HG03354 (cell line): ENCODE data around the gene ACE2.
A peak's percentile ranks its signal among the peaks of the same experiment; 100 is the strongest.

ENCODE experiments used
- ATAC-seq: cut with Tn5 transposase; IDR thresholded peaks from one replicate; pipeline ENCODE4 v1.9.1; 2021; ENCODE audit warnings: mild to moderate bottlenecking; ENCODE audit not compliant: unreplicated experiment, poor library complexity, severe bottlenecking

Gene ACE2

DNA sequence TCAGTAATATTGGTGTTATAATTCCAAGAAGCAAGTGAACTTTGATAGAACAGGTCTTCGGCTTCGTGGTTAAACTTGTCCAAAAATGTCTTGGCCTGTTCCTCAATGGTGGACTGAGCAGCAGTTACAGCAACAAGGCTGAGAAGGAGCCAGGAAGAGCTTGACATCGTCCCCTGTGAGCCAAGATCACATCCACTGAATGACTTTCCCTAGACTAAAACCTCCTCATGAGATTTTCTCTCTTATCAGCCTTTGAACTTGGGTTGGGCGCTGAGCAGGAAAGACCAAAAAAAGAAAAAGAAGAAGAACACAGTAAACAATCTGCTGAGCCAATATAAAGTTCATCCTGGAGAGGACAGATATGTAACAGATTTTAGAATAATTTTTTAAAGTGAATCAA is at the start of gene ACE2:
Gene ACE2 (minus strand): TSS at position 216 of the 400 bp plus-strand sequence. CDS start 49 bp downstream, at position 167.
- no peak for ATAC-seq

DNA sequence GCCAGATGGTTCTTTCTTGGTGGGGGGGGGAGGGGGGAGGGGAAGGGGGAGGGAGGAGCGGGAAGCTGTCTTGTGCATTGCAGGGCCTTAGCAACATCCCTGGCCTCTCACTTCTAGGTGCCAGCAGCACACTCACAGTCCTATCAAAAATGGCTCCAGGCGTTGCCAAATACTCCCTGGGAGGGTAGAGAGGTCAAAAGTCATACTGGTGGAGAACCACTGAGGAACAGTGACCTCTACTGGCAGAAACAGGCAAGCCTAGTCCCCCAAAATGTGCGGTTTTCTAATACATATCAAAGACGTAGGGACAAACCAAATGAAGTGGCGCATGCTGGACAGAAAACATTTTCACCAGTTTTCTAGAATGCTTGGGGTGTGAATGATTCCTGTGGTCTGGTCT is 46.8 kb upstream of the ACE2 start:
- ATAC-seq, result peak; percentile 63

DNA sequence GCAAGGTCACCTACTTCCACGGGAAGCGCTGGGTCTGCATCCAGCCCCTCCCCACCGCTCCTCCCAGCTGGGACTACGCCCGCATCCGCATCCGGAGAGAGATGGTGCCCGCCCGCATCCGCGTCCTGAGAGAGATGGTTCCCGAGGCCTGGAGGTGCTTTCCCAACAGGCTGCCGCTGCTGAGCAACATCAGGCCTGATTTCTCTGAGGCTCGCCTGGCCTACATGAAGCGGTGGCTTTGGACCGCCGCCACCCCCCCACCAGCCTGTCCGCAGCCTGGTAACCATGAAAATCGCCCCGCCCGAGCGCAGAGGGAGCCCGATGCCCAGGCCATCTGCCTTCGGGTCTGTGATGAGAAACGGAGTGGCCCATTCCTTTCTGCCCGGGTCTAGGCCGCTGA is 45.8 kb upstream of the ACE2 start:
- ATAC-seq, result no peak

DNA sequence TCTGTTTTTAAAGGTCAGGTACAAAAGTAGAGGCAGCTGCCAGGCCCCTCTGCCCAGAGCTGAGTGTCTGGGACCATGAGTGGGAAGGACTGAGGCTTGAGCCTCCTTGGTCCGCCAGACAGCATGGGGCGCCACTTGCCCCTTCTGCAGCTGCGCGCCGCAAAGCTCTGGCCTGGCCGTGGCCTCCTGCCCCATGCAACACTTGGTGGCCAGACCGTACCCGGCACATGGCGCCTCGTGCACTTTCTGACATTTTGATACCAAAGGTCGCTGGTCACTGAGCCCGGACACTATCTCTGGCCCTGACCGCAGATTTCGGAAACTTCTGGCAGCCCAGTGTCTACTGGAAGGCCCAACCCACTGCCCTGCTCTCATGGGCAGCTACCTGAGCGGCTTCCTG is 45.3 kb upstream of the ACE2 start:
- no peak for ATAC-seq

DNA sequence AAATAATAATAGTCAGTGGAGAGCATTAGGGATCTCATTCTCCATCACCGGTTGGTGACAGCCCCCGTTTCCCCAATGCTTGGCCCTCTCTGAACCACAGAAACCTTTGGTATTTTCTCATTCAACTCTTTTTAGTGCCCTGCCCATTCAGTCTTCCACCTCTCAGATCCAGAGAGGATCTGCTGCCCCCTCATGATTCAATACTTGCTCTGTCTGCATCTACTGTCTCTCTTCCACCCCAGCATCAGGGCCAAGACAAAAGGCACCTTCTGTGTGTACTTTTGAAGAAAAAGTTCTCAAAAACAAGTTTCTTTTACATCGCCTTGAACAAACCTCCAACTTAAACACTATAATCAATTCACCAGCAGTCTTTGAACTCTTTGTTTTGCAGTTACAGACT is 44.5 kb upstream of the ACE2 start:
- no peak for ATAC-seq

DNA sequence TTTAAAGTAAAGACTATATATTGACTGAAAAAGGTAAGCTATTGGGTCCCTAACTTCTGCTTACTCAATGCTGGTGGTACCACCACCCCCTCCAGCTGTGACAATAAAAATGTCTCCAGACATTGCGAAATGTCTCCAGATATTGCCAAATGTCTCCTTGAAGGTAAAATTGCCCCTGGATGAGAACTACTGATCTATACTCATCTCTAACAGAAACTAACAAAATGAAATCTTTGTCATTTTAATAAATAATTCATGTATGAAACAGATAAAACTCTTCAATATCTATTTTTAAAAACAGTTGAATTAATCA is 43.8 kb upstream of the ACE2 start:
- ATAC-seq, result no peak

DNA sequence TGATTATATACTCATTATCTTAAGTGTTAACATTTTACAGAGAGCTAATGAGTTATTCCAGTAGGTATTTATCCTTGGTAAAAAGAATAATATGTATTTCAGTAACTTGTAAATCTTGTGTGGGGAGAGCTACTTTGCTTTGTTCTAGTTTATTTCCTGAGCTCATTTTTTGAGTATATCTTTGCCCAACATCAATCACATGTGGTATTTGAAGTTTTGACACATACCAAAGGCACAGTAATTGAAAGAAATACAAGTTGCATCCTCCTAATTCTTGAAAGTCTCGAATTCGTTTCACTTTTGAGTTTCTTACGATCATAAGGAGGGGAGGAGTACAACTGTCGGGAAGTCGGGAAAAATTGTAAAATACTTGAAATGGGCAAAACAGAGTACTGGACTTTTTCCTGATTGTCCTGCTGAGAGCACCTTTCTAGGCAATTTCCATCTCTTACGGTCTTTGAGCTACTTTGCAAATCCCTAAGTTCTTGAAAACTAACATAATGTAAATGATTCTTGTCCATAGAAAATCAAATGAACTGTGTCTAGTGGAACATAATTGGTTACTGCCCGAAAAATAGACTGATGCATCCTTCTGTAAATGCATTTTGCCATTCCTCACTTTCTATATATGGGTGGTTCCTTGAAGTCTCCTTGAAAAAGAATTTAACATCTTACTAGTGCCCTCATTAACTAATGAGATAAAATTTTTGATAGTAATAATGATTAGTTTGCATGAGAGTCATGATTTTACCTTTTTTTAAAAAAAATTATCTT is 43.2 kb upstream of the ACE2 start:
- no peak for ATAC-seq

DNA sequence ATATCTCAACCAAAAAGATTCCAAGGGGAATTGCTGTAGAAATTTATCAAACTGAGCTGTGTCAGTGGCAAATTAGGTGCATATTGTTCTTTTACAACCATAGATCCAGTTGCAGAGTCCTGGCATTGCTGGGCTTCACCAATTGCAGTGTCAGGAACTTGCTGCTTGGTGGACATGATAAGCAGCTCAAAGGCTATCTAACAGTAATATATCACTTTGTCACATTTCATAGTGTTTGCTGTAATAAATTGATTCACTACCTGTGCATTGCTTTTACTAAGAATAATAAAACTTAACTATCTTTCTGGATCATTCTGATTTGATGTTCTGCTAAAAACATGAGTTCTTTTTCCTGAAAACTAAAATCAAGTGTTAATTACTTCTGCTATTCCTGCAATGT is 30.9 kb upstream of the ACE2 start:
- ATAC-seq, result no peak

DNA sequence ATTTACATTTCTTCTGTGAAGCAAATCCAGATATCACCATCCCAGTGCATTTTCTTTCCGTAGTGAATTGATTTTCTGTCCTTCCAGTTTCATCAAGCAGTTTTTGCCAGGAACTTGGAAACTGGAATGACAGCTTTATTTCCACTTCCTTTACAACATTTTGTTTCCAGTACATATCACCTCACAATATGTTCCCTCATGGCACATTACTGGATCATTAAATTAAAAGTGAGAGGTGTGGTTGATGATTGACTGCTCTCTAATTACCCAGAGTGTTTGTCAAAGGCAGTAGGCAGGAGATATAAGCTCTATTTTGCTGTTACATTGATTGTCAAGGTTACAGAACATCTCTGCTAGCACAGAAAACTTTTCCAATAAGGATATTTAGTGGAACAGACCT is 22.3 kb upstream of the ACE2 start:
- ATAC-seq, result no peak

DNA sequence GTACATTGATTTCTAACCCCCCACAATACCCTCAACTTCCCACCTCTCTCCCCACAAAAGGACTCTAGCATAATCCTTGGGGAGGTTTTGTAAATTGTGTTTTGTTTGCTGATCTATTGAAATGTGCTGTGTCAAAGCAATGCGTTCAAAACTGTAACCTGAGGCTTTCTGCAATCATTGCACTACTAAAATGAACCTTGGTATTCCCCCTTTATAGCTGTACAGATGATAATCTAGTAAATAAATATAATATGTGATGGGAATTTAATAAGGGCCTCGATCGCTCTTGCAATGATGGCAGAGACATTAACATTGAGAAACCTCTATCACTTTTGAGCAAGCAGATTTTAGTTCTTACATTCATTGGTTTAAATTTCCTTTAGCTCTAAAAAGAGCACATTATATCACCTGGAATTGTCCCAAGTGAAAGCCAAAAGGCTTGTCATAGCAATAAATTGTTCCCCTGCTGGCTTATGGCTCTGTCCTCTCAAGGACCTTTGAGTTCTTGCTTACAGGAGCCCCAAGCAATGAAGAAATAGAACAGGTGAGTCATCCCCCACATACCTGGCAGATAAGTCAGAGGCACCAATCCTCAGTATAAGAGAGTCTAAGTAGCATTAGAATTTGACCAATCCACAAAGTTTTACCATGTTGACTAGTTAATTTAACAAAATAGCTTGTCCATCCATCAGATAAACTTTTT is 18.4 kb upstream of the ACE2 start:
- no peak for ATAC-seq

DNA sequence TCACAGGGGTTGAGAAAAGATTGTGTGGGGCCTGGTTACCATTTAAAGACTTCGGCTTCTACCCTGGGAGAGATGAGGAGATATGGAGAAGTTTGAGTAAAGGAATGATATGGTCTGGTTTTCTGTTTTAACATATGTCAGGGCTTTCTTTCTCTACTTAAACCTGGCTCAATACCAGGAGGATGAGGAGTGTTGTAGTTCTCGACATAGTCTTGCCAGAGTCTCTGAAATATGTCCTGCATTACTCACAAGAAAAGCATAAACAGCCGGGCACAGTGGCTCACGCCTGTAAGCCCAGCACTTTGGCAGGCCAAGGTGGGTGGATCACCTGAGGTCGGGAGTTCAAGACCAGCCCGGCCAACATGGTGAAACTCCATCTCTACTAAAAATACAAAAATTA is 16.4 kb upstream of the ACE2 start:
- ATAC-seq, result no peak

DNA sequence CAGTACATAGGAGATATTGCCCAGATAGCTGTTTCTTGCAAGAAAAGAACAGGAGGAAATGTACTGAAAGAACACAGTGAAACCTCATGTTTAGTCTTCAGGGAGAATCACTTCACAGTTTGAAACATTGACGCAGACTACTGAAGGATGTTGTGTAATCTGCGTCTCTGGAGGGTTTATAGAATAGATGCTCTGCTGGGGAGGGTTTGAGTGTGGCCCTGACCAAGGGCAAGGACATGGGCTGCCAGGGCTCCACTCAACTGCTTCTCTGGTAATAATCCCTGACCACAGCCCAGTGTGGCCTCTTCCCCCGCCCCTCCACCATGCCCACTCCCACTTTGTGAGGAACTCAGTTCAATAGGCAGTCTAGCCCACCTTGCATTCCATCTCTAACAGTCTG is 15.8 kb upstream of the ACE2 start:
- ATAC-seq, result no peak

DNA sequence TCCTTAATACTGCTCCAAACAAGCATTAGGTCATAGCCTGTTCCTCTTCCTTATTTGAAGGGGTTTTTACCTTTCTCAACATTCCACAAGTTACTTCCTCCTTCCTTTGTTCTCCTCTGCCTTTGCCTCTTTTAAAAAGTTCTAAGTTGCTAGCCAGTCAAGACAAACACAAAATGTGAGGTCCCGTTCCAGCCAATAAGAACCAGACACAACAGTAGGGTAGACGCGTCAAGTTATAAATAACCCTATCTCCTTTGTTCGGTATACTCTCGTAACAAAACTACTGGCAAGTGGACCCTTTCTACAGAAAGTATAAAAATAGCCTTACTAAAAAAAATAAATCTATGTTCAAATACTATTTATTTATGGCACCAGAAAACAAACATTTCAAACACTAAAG is 6.3 kb upstream of the ACE2 start:
- ATAC-seq, result no peak

DNA sequence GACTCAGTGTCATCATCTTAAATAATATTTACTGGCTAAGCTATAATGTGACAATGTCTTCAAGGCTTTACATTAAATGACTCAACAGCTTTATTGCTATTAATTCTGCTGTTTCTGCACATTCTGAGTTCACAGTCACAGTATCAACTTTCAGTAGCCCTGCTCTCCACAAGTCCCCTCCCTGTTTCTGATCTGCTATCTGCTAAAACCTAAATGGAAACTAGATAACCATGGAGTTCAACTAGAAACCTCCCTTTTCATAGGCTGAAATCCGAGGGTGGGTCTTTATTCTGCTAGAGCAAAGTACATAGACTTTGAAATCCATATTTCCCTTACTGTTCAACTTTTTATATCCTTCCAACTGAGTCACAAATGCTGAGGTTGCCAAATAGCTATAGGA is 5.4 kb upstream of the ACE2 start:
- no peak for ATAC-seq

DNA sequence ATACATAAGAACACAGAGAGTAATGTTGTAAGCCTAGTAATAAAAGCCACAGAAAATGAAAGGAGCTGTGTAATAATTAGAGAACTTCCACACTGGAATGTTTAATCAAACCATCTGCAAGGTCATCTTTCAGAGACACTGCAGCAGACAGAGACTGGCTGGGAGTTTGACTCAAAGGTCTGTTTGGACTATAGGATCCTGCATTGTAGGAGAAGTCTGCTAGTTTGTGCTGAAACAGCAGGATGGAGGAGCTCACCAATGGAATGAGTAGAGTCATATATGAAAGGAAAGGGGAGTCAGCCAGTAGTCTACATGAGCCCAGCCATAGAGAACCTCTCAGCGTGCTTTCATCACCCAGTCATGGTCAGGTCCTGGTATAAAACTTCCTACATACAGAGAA is 4.5 kb upstream of the ACE2 start:
- ATAC-seq, result no peak

DNA sequence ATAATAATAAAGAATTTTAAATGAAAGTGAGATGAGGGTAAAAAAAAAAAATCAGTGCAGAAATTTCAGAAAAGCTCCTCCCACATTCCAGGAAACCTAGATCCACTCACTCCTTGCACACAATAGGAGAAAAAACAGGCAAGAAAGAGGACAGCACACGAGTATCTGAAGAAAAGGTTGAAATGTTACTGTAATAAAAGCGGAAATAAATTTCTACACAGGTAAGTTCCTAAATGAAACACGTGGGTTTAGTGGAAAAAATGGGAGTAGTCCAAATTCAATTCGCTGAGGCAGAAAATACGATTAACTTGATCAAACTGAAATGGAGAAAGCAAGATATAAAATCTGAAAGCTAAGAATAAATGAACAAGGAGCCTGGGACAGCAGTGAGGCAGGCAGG is 2.0 kb upstream of the ACE2 start:
- ATAC-seq, result no peak

DNA sequence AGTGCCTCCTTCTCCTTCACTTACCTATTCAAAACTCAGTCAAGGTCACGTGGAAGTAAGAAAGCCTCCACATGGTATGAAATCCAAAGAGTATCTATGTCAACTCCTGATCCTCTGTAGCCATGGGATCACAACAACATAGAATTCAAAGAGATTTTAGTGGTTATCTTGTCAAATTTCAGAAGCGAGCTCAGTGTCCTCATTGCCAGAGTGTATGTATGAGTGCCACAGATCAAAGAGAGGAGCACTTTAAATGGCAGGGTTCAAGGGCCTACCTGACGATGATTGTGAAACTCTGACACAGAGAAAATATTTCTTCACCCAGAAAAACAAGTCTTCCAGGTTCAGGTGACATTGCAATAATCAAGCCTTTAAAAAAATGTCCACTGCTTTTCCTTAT is 1.2 kb upstream of the ACE2 start:
- ATAC-seq, result no peak

DNA sequence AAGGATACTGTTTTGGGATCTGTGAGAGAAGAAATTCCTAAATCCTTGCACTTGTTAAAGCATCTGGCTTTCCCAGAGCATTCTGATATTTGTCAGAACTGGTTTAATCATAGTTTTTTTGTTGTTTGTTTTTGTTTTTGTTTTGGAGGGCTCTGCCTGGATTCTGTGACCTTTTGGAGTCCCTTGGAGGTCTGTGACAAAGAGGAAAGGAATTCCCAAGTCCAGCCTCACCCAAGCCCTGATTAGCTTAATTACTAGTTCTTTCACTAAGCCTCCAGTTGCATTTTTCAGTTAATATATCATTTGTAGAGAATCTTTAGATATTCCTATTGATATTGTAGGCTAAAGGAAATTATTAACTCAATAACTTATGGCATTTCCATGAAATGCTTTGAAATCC is 711 bp downstream of the ACE2 start:
- no peak for ATAC-seq

DNA sequence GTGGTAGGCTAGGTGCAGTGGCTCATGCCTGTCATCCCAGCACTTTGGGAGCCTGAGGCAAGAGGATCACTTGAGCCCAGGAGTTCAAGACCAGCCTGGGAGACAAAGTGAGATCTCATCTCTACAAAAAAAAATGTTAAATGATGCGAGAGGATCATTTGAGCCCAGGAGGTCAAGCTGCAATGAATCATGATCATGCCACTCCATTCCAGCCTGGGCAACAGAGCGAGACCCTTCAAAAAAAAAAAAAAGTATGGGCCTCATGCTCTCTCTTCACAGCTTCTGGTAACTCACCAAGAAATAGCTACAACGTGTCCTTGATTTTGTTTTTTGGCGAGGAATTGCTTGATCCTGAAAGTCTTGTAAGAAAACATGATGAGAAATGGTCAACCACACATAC is 1.3 kb downstream of the ACE2 start:
- no peak for ATAC-seq

DNA sequence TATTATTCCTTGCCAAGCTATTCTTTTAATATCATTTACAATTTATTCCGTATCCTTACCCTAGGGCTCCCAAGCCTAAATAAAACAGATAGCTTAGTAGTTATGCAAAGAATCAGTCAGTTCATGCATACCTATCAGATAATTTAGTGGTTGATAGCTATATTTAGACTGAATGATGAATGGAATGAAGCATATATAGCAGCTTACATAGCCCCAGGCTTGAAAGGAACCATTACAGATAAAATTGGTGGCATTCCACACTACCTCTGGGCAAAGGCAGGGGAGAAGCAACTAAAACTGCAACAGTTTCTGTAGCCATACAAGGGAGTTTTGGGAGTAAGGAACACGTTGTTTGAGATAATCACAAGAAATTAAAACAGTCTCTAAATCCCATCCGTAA is 2.7 kb downstream of the ACE2 start:
- ATAC-seq, result no peak

DNA sequence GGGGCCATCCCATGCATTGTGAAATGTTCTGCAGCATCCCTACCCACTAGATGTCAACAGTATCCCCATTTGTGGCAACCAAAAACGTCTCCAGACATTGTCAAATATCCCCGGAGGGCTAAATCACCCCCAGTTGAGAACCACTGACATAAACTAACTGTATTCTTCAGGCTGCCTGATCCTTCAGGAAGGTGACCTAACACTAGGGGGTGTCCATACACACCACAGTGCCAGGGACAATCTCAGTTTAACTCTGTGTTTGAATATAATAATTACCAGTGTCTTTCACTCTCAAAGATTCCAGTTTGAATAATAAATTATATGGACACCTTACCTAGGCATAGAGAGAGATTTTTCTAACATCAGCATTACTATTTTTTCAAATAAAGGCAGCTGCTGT is 6.4 kb downstream of the ACE2 start:
- ATAC-seq, result no peak
